B cell (primary cell): ENCODE data around the gene RAPGEF5. TPM values are rescaled to one million over a fixed set of nuclear protein-coding genes. Genes with fewer than 3 reads are reported as not detected.
A peak's percentile ranks its signal among the peaks of the same experiment; 100 is the strongest.

Experiments
- ATAC-seq: fragments of 200-7000 bp; cut with Tn5 transposase; one replicate; pipeline ENCODE4 v1.10.0; 2021; ENCODE audit warnings: low read depth, mild to moderate bottlenecking, moderate number of reproducible peaks, moderate library complexity
- CTCF ChIA-PET: fragments of 350-600 bp; sonication (Branson Sonifier 250); formaldehyde crosslinking; loops from one replicate; lab custom pipeline; 2021; ENCODE audit warnings: antibody characterized with exemption, inconsistent platforms; lab: Charles Lee
- POLR2A ChIA-PET: fragments of 350-600 bp; sonication (Branson Sonifier 250); formaldehyde crosslinking; loops from one replicate; lab custom pipeline; 2021; ENCODE audit warnings: antibody characterized with exemption; lab: Charles Lee
- DNase-seq: peaks from one replicate; pipeline ENCODE4 v3.0.0; 2013
- H2AFZ ChIP-seq: 2 replicates; pipeline ENCODE4 v1.6.1; 2012; ENCODE audit warnings: mild to moderate bottlenecking, low read depth, low read length; ENCODE audit not compliant: insufficient read depth, poor library complexity, severe bottlenecking
- H3K27ac ChIP-seq, 2 donors: 1 replicate in 1 of 2; 2 replicates in 1 of 2; pipeline ENCODE4 v1.5.1; 2012 to 2013; ENCODE audit warnings: low read length in 2 of 2, mild to moderate bottlenecking in 2 of 2, moderate library complexity in 1 of 2
- H3K27me3 ChIP-seq, 4 experiments: fragments of 200-600 bp in 1 of 4; sonication (generic) in 1 of 4; replicated peaks in 1 of 4; 1 replicate in 2 of 4; 2 replicates in 2 of 4; pipeline versions ENCODE4 v1.6.1 to v1.7.0; 2013 to 2016; ENCODE audit warnings: low read length in 3 of 4, mild to moderate bottlenecking in 2 of 4, mixed read lengths in 1 of 4, moderate library complexity in 1 of 4; ENCODE audit not compliant: insufficient read depth in 4 of 4, control insufficient read depth in 3 of 4; ENCODE audit errors: control extremely low read depth in 1 of 4
- H3K36me3 ChIP-seq, 2 experiments: replicated peaks in 1 of 2; 1 replicate in 1 of 2; 2 replicates in 1 of 2; pipeline versions ENCODE4 v1.6.1 to v1.7.1; 2013; ENCODE audit warnings: low read length in 1 of 2; ENCODE audit not compliant: insufficient read depth in 2 of 2, control insufficient read depth in 1 of 2; ENCODE audit errors: control extremely low read depth in 1 of 2, extremely low read depth in 1 of 2
- H3K4me1 ChIP-seq, 2 donors: fragments of 200-600 bp in 1 of 2; sonication (generic) in 1 of 2; 1 replicate in 1 of 2; 2 replicates in 1 of 2; pipeline versions ENCODE4 v1.5.1 to v1.6.1; 2013 to 2017; ENCODE audit warnings: low read length in 2 of 2; ENCODE audit not compliant: control insufficient read depth in 2 of 2, insufficient read depth in 2 of 2
- H3K4me2 ChIP-seq: replicated peaks from 2 replicates; pipeline ENCODE3; 2012; ENCODE audit warnings: mild to moderate bottlenecking, low read depth, low read length; ENCODE audit not compliant: poor library complexity, severe bottlenecking
- H3K4me3 ChIP-seq, 5 experiments: fragments of 200-600 bp in 1 of 5; sonication (generic) in 1 of 5; 1 replicate in 3 of 5; 2 replicates in 2 of 5; pipeline versions ENCODE4 v1.5.1 to v1.7.0; 2011 to 2016; ENCODE audit warnings: low read length in 4 of 5, mild to moderate bottlenecking in 4 of 5, low read depth in 2 of 5, control low read depth in 1 of 5, moderate library complexity in 1 of 5; ENCODE audit not compliant: insufficient read depth in 1 of 5; ENCODE audit errors: control extremely low read depth in 1 of 5, extremely low read depth in 1 of 5
- H3K79me2 ChIP-seq: fragments of 200-600 bp; sonication (generic); one replicate; pipeline ENCODE4 v1.6.0; 2016; ENCODE audit warnings: low read length; ENCODE audit not compliant: control insufficient read depth, insufficient read depth
- H3K9ac ChIP-seq: fragments of 200-600 bp; sonication (generic); 2 replicates; pipeline ENCODE4 v1.6.1; 2017; ENCODE audit warnings: mild to moderate bottlenecking, low read length, moderate library complexity
- H3K9me3 ChIP-seq, 3 donors: one replicate each; pipeline versions ENCODE4 v1.6.1 to v1.7.1; 2013; ENCODE audit warnings: low read length in 2 of 3; ENCODE audit not compliant: control insufficient read depth in 2 of 3, insufficient read depth in 1 of 3; ENCODE audit errors: control extremely low read depth in 1 of 3
- H4K20me1 ChIP-seq: 2 replicates; pipeline ENCODE4 v1.6.0; 2012; ENCODE audit warnings: mild to moderate bottlenecking, low read length; ENCODE audit not compliant: insufficient read depth, control insufficient read depth, poor library complexity, severe bottlenecking
- H3K27ac Mint-ChIP-seq: one replicate; pipeline ENCODE4 v1.8.0; 2021; ENCODE audit warnings: mixed read lengths
- H3K27me3 Mint-ChIP-seq: one replicate; pipeline ENCODE4 v1.8.0; 2021; ENCODE audit warnings: mixed read lengths
- H3K4me1 Mint-ChIP-seq: one replicate; pipeline ENCODE4 v1.8.0; 2021; ENCODE audit warnings: mixed read lengths
- H3K4me3 Mint-ChIP-seq: one replicate; pipeline ENCODE4 v1.8.0; 2021; ENCODE audit warnings: mixed read lengths
- H3K9me3 Mint-ChIP-seq: one replicate; pipeline ENCODE4 v1.8.0; 2022; ENCODE audit warnings: mixed read lengths; ENCODE audit not compliant: insufficient read depth
- CTCF ChIP-seq: fragments of 200-600 bp; IDR thresholded peaks from one replicate; pipeline ENCODE4 v1.8.0; 2022; ENCODE audit warnings: antibody characterized with exemption, mild to moderate bottlenecking
- EZH2 ChIP-seq: IDR thresholded peaks from 2 replicates; pipeline ENCODE4 v1.6.1; 2012; ENCODE audit warnings: borderline replicate concordance, low read depth, mild to moderate bottlenecking, moderate library complexity, low read length; ENCODE audit not compliant: insufficient read depth, poor library complexity, severe bottlenecking
- WGBS: methylation state at CpG from one replicate; pipeline ENCODE4 v1.1.5; 2013; ENCODE audit warnings: missing lambda C conversion rate; ENCODE audit not compliant: insufficient coverage; 5-methylcytosine and 5-hydroxymethylcytosine counted together
- intact Hi-C: fragments of 100-400 bp; cut with micrococcal nuclease; formaldehyde crosslinking; loops from one replicate; pipeline ENCODE4 v1.10.0; 2022
- polyA plus RNA-seq: library from polyadenylated mRNA; depleted of rRNA; stranded (reverse); fragments of >200 nt; gene quantifications from 2 replicates; pipeline ENCODE4 v1.2.3, GENCODE V29; 2012
- total RNA-seq, 2 donors: library from RNA; stranded (reverse); fragments of 120-200 nt in 1 of 2; gene quantifications; 1 replicate in 1 of 2; 2 replicates in 1 of 2; pipeline versions ENCODE4 v1.2.3 to v1.2.4, GENCODE V29; 2013 to 2022

RAPGEF5 gene
- total and polyA plus RNA-seq, 2 donors (not counting 1 experiment from before 2014, with no cell fraction given), result 1.5 to 37.6 TPM

- Histone ChIP-seq H3K4me2 (peak overlapping the region; percentile 73), H3K9ac (peak overlapping the region; percentile 57), H3K27ac (no peak overlapping the region), H2AFZ (peak overlapping the region; percentile 71), H3K36me3 (no peaks in the 10 kb centered on the region), H3K9me3 (peaks cover 1 to 9% (median 3%) of the 10 kb centered on the region in 3 donors), H3K27me3 (peaks cover 0 to 13% (median 4%) of the 10 kb centered on the region in 4 experiments), H4K20me1 (no peaks in the 10 kb centered on the region), H3K79me2 (peaks cover 13% of the 10 kb centered on the region), H3K4me1 (peaks cover 14 to 15% of the 10 kb centered on the region in 2 donors), H3K4me3 (peak overlapping the region; percentile 43 to 59 (median 50))
- TF ChIP-seq CTCF (no peak), EZH2 (no peak)
- DNase-seq, result peak; percentile 29
- Mint-ChIP-seq H3K27me3 (peaks cover 30% of the 10 kb centered on the region), H3K4me1 (peaks cover 26% of the 10 kb centered on the region), H3K9me3 (peaks cover 4% of the 10 kb centered on the region), H3K27ac (peak overlapping the region; percentile 16), H3K4me3 (peak overlapping the region; percentile 89)
- ChIA-PET CTCF (no interaction called here), POLR2A (no interaction called here)
- WGBS, result 5% methylated on average over 18 of the region's 26 CpGs
- no peak for ATAC-seq
- intact Hi-C loops, result loop anchor here (5.0 kb wide), 1 partner anchor 91 kb away; no protein-coding TSS in a partner anchor
These were observed 803 bp downstream of the RAPGEF5 start for GRCh38 chr7:22356010-22356691.

- H2AFZ ChIP-seq, result no peak overlapping the region
- peaks cover 32% of the 10 kb centered on the region for H3K4me1 Mint-ChIP-seq
- intact Hi-C loops, result loop anchor here (5.0 kb wide), 1 partner anchor 92 kb away; no protein-coding TSS in a partner anchor
These were observed 1.3 kb downstream of the RAPGEF5 start for GRCh38 chr7:22355620-22356009.

More at GRCh38 chr7:22355620-22356009, 1.3 kb downstream of the RAPGEF5 start:
- Histone ChIP-seq H3K36me3 (no peaks in the 10 kb centered on the region), H3K4me3 (peak overlapping the region in 3 of 5 experiments; percentile 43 to 59 (median 50)), H3K9ac (peak overlapping the region; percentile 57), H3K27ac (no peak overlapping the region), H3K4me2 (peak overlapping the region; percentile 73), H3K9me3 (peaks cover 1 to 9% (median 3%) of the 10 kb centered on the region in 3 donors), H3K79me2 (peaks cover 13% of the 10 kb centered on the region), H3K27me3 (peaks cover 0 to 13% (median 4%) of the 10 kb centered on the region in 4 experiments), H4K20me1 (no peaks in the 10 kb centered on the region), H3K4me1 (peaks cover 14 to 15% of the 10 kb centered on the region in 2 donors)
- DNase-seq (no peak), ATAC-seq (no peak)
- peaks cover 30% of the 10 kb centered on the region for H3K27me3 Mint-ChIP-seq
- ChIA-PET POLR2A (no interaction called here), CTCF (no interaction called here)
- H3K27ac Mint-ChIP-seq, result peak overlapping the region; percentile 16
- peak overlapping the region; percentile 89 for H3K4me3 Mint-ChIP-seq
- WGBS, result 57% methylated on average over 1 of the region's 5 CpGs
- no peak for TF ChIP-seq CTCF
- TF ChIP-seq EZH2, result no peak
- H3K9me3 Mint-ChIP-seq, result peaks cover 4% of the 10 kb centered on the region
